ENCODE results near the gene TMEM270.

DNA sequence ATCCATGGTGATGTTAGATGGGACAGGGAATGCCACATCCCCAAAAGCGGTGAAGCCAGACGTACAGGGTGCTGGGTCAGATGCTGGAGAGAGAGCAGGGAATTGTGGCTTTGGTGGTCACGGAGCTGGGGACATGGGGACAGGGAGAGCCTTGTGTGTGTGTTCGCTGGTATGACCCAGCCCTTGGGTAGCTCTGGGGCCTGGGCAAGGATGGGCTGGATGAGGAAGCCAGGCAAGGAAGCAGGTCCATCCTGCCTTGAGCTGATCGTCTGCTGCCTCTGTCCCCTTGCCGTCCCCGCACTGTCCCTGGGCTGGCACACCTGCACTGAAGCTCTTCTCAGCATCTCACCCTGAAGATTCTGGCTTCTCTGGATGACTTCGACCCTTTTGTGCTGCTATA lies 45.5 kb upstream of the TMEM270 start:
- TF ChIP-seq, protein P1, sequence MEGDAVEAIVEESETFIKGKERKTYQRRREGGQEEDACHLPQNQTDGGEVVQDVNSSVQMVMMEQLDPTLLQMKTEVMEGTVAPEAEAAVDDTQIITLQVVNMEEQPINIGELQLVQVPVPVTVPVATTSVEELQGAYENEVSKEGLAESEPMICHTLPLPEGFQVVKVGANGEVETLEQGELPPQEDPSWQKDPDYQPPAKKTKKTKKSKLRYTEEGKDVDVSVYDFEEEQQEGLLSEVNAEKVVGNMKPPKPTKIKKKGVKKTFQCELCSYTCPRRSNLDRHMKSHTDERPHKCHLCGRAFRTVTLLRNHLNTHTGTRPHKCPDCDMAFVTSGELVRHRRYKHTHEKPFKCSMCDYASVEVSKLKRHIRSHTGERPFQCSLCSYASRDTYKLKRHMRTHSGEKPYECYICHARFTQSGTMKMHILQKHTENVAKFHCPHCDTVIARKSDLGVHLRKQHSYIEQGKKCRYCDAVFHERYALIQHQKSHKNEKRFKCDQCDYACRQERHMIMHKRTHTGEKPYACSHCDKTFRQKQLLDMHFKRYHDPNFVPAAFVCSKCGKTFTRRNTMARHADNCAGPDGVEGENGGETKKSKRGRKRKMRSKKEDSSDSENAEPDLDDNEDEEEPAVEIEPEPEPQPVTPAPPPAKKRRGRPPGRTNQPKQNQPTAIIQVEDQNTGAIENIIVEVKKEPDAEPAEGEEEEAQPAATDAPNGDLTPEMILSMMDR (IDR thresholded peaks at IDR 0.05) = no peak
- TF ChIP-seq POLR2AphosphoS5 (IDR thresholded peaks at IDR 0.05) = no peak
